IMR-90 (cell line): ENCODE measurements around the gene CREBL2. TPM values are rescaled to one million over a fixed set of nuclear protein-coding genes. Genes with fewer than 3 reads are reported as not detected.

Experiments
- ATAC-seq: fragments of 200-7000 bp; cut with Tn5 transposase; 2 replicates; pipeline ENCODE4 v1.9.1; 2020; ENCODE audit warnings: low read depth, mild to moderate bottlenecking, moderate library complexity
- BruUV-seq: library from RNA; stranded (reverse); fragments of 400-500 nt; replicated peaks from 2 replicates; lab custom pipeline; 2021; lab: Mats Ljungman, UMichigan
- CTCF ChIA-PET: fragments of 300-600 bp; formaldehyde crosslinking; extraction: SDS; loops from one replicate; lab custom pipeline; 2021; ENCODE audit warnings: antibody characterized with exemption; lab: Yijun Ruan, JAX
- POLR2A ChIA-PET: fragments of 300-600 bp; sonication (Branson Sonifier 250); formaldehyde crosslinking; loops from one replicate; lab custom pipeline; 2022; ENCODE audit warnings: antibody characterized with exemption; ENCODE audit not compliant: unreplicated experiment; lab: Charles Lee
- DNase-seq: peaks from one replicate; pipeline ENCODE4 v3.0.0; 2013
- H2AFZ ChIP-seq: replicated peaks from 2 replicates; pipeline ENCODE3; 2013; ENCODE audit warnings: low read length, mild to moderate bottlenecking; ENCODE audit not compliant: poor library complexity
- H2AK5ac ChIP-seq: 2 replicates; pipeline ENCODE4 v1.6.1; 2013; ENCODE audit warnings: low read depth, low read length, inconsistent platforms
- H2AK9ac ChIP-seq: replicated peaks from 2 replicates; pipeline ENCODE3; 2013; ENCODE audit warnings: mild to moderate bottlenecking, low read depth, low read length, moderate library complexity; ENCODE audit not compliant: poor library complexity
- H2BK120ac ChIP-seq: 2 replicates; pipeline ENCODE4 v1.6.1; 2013; ENCODE audit warnings: low read depth, low read length, inconsistent platforms
- H2BK15ac ChIP-seq: 3 replicates; pipeline ENCODE4 v1.6.1; 2013; ENCODE audit warnings: low read depth, low read length, inconsistent platforms
- H2BK20ac ChIP-seq: 2 replicates; pipeline ENCODE4 v1.6.1; 2013; ENCODE audit warnings: low read depth, mild to moderate bottlenecking, inconsistent platforms, low read length, moderate library complexity
- H2BK5ac ChIP-seq: 2 replicates; pipeline ENCODE4 v1.6.1; 2013; ENCODE audit warnings: mild to moderate bottlenecking, low read depth, low read length, inconsistent platforms; ENCODE audit not compliant: poor library complexity, severe bottlenecking
- H3K14ac ChIP-seq: replicated peaks from 2 replicates; pipeline ENCODE4 v1.6.1; 2013; ENCODE audit warnings: low read depth, low read length, inconsistent platforms
- H3K18ac ChIP-seq: 2 replicates; pipeline ENCODE4 v1.6.1; 2013; ENCODE audit warnings: low read depth, low read length, control low read depth
- H3K23ac ChIP-seq: 2 replicates; pipeline ENCODE4 v1.6.1; 2013; ENCODE audit warnings: low read depth, low read length, inconsistent platforms
- H3K27ac ChIP-seq: 2 replicates; pipeline ENCODE4 v1.5.1; 2013; ENCODE audit warnings: mild to moderate bottlenecking, control low read depth, low read length; ENCODE audit not compliant: insufficient read depth
- H3K27me3 ChIP-seq: 2 replicates; pipeline ENCODE4 v1.6.1; 2013; ENCODE audit warnings: low read length; ENCODE audit not compliant: control insufficient read depth, insufficient read depth
- H3K36me3 ChIP-seq: 2 replicates; pipeline ENCODE4 v1.6.1; 2013; ENCODE audit warnings: low read length, mixed read lengths; ENCODE audit not compliant: control insufficient read depth, insufficient read depth
- H3K4ac ChIP-seq: 2 replicates; pipeline ENCODE4 v1.6.1; 2013; ENCODE audit warnings: low read depth, low read length, inconsistent platforms
- H3K4me1 ChIP-seq: 2 replicates; pipeline ENCODE4 v1.6.1; 2013; ENCODE audit warnings: low read length, mixed read lengths; ENCODE audit not compliant: control insufficient read depth, insufficient read depth
- H3K4me2 ChIP-seq: 2 replicates; pipeline ENCODE4 v1.6.1; 2013; ENCODE audit warnings: low read depth, mild to moderate bottlenecking, control low read depth, low read length, moderate library complexity
- H3K4me3 ChIP-seq: 2 replicates; pipeline ENCODE4 v1.5.1; 2013; ENCODE audit warnings: low read depth, mild to moderate bottlenecking, control low read depth, low read length, moderate library complexity; ENCODE audit not compliant: insufficient read depth
- H3K56ac ChIP-seq: 2 replicates; pipeline ENCODE4 v1.6.1; 2013; ENCODE audit warnings: low read length, inconsistent platforms; ENCODE audit not compliant: insufficient read depth; ENCODE audit errors: extremely low read depth
- H3K79me1 ChIP-seq, 2 experiments: 2 replicates each; pipeline ENCODE4 v1.6.1; 2013; ENCODE audit warnings: low read length in 2 of 2, inconsistent platforms in 1 of 2, low read depth in 1 of 2
- H3K9ac ChIP-seq: 2 replicates; pipeline ENCODE4 v1.6.1; 2013; ENCODE audit warnings: low read depth, low read length, control low read depth
- H3K9me1 ChIP-seq: 2 replicates; pipeline ENCODE4 v1.6.1; 2013; ENCODE audit warnings: low read length, inconsistent platforms; ENCODE audit not compliant: insufficient read depth
- H3K9me3 ChIP-seq: 2 replicates; pipeline ENCODE4 v1.6.1; 2013; ENCODE audit warnings: low read length; ENCODE audit not compliant: control insufficient read depth, insufficient read depth
- H4K20me1 ChIP-seq: 2 replicates; pipeline ENCODE4 v1.6.1; 2013; ENCODE audit warnings: low read length, inconsistent platforms; ENCODE audit not compliant: insufficient read depth
- H4K5ac ChIP-seq: 2 replicates; pipeline ENCODE4 v1.6.1; 2013; ENCODE audit warnings: mild to moderate bottlenecking, low read depth, low read length, control low read depth
- H4K8ac ChIP-seq, 2 experiments: 2 replicates each; pipeline ENCODE4 v1.6.1; 2013; ENCODE audit warnings: low read depth in 2 of 2, low read length in 2 of 2, control low read depth in 1 of 2, inconsistent platforms in 1 of 2
- H4K91ac ChIP-seq: 2 replicates; pipeline ENCODE4 v1.6.1; 2013; ENCODE audit warnings: low read depth, low read length, inconsistent platforms; ENCODE audit not compliant: insufficient read depth
- CEBPB ChIP-seq: IDR thresholded peaks from 2 replicates; pipeline ENCODE4 v1.6.1; 2012; ENCODE audit warnings: low read depth, low read length, improper control_type of control experiment
- CHD1 ChIP-seq: IDR thresholded peaks from 2 replicates; pipeline ENCODE4 v1.6.1; 2012; ENCODE audit warnings: low read depth, low read length, improper control_type of control experiment
- MAFK ChIP-seq: IDR thresholded peaks from 2 replicates; pipeline ENCODE4 v1.6.1; 2012; ENCODE audit warnings: low read depth, low read length, improper control_type of control experiment
- MAZ ChIP-seq: IDR thresholded peaks from 2 replicates; pipeline ENCODE4 v1.6.1; 2012; ENCODE audit warnings: low read depth, mild to moderate bottlenecking, low read length, improper control_type of control experiment, moderate library complexity, borderline replicate concordance
- POLR2A ChIP-seq: IDR thresholded peaks from 2 replicates; pipeline ENCODE4 v1.6.1; 2012; ENCODE audit warnings: mild to moderate bottlenecking, low read depth, low read length
- RCOR1 ChIP-seq: IDR thresholded peaks from 2 replicates; pipeline ENCODE4 v1.6.1; 2012; ENCODE audit warnings: mild to moderate bottlenecking, low read length, improper control_type of control experiment; ENCODE audit not compliant: insufficient replicate concordance
- SMC3 ChIP-seq: fragments of 150-350 bp; IDR thresholded peaks from 2 replicates; pipeline ENCODE4 v1.6.1; 2016; ENCODE audit warnings: low read depth, mild to moderate bottlenecking, antibody characterized with exemption, low read length, moderate library complexity
- WGBS, 2 experiments: methylation state at CpG; one replicate each; pipeline versions ENCODE4 v1.1.5 to v1.1.7; 2013; ENCODE audit warnings: missing lambda C conversion rate in 2 of 2; ENCODE audit not compliant: insufficient read length in 1 of 2; ENCODE audit errors: extremely low coverage in 2 of 2; 5-methylcytosine and 5-hydroxymethylcytosine counted together
- dilution Hi-C: fragments of 300-500 bp; cut with HindIII; formaldehyde crosslinking; loops from one replicate; pipeline ENCODE4 v1.14.3; 2018; ENCODE audit warnings: low sequenced_read_pairs; ENCODE audit not compliant: unreplicated experiment
- in situ Hi-C: fragments of 300-500 bp; cut with MboI; formaldehyde crosslinking; loops from 3 replicates; pipeline ENCODE4 v1.14.3; 2019; ENCODE audit warnings: low sequenced_read_pairs, inconsistent platforms, mixed read lengths
- intact Hi-C: fragments of 100-400 bp; cut with micrococcal nuclease; formaldehyde crosslinking; loops from 2 replicates; pipeline ENCODE4 v1.10.0; 2022
- polyA plus RNA-seq, 3 experiments: library from polyadenylated mRNA; depleted of rRNA; stranded (reverse); fragments of >200 nt; gene quantifications; 2 replicates each; pipeline ENCODE4 v1.2.3, GENCODE V29; 2012; ENCODE audit warnings: low replicate concordance in 1 of 3
- total RNA-seq: library from RNA; depleted of rRNA; stranded (reverse); fragments of >200 nt; gene quantifications from 2 replicates; pipeline ENCODE4 v1.2.3, GENCODE V29; 2012

CREBL2 gene
- total and polyA plus RNA-seq, 2 of the 4 experiments (the other 2 are of a cell fraction) = 11.5 to 19.0 TPM

GRCh38 chr12:12686472-12686871, 74.8 kb downstream of the CREBL2 start:
- H4K5ac ChIP-seq = no peak overlapping the region
- H3K4me2 ChIP-seq = no peak overlapping the region
- H3K27ac ChIP-seq = no peak overlapping the region
- WGBS, 2 experiments = no CpG with 5 or more reads among the region's 1 CpG
- H4K91ac ChIP-seq = no peak overlapping the region
- peaks cover 10% of the 10 kb centered on the region for H3K27me3 ChIP-seq
- H2BK120ac ChIP-seq = no peak overlapping the region
- peaks cover 2% of the 10 kb centered on the region; the same call in 1 of the 2 replicates for H3K4me1 ChIP-seq
- H3K14ac ChIP-seq = no peak overlapping the region
- TF ChIP-seq MAZ (no peak), RCOR1 (no peak), SMC3 (no peak), CHD1 (no peak), POLR2A (no peak), MAFK (no peak), CEBPB (no peak)
- no peak overlapping the region for H3K4me3 ChIP-seq
- H3K4ac ChIP-seq = no peak overlapping the region
- no TSS peak for BruUV-seq
- in situ Hi-C loops (no loop called here), intact Hi-C loops (no loop called here), dilution Hi-C loops (no loop called here)
- H3K23ac ChIP-seq = no peak overlapping the region
- no peak overlapping the region for H4K8ac ChIP-seq
- no peak overlapping the region for H2AK9ac ChIP-seq
- no peaks in the 10 kb centered on the region; the same call in 1 of the 2 replicates for H3K9me1 ChIP-seq
- no peak for DNase-seq
- ChIA-PET POLR2A (no interaction called here), CTCF (no interaction called here)
- no peak overlapping the region for H3K9ac ChIP-seq
- no peak overlapping the region for H2AK5ac ChIP-seq
- no peak overlapping the region for H3K56ac ChIP-seq
- no peak overlapping the region for H2BK15ac ChIP-seq
- no peak overlapping the region for H2BK5ac ChIP-seq
- H3K36me3 ChIP-seq = no peaks in the 10 kb centered on the region
- no peak for ATAC-seq
- no peak overlapping the region for H2AFZ ChIP-seq
- no peaks in the 10 kb centered on the region for H3K79me1 ChIP-seq
- no peak overlapping the region for H3K18ac ChIP-seq
- no peak overlapping the region for H2BK20ac ChIP-seq
- H3K9me3 ChIP-seq = no peaks in the 10 kb centered on the region
- no peaks in the 10 kb centered on the region for H4K20me1 ChIP-seq
